OCI-LY3 (cell line): ENCODE data around the gene ZBTB18.
A peak's percentile ranks its signal among the peaks of the same experiment; 100 is the strongest.
"Not testable (repeated sequence)": the region's sequence is repeated elsewhere in the genome, so short reads cannot be mapped to it uniquely, and the experiment has no call there.

Experiments
- H2AFZ ChIP-seq: fragments of 200-600, 300-600 bp; shearing (Covaris generic); 2 replicates; pipeline ENCODE4 v1.6.0; 2014; ENCODE audit warnings: antibody characterized with exemption, low read depth, low read length
- H3K27ac ChIP-seq: fragments of 200-600, 300-600 bp; sonication (generic); 2 replicates; pipeline ENCODE4 v1.5.1; 2014; ENCODE audit warnings: mild to moderate bottlenecking, low read length, moderate library complexity, mixed read lengths
- H3K27me3 ChIP-seq: fragments of 200-600, 300-600 bp; sonication (generic); 2 replicates; pipeline ENCODE4 v1.6.1; 2014; ENCODE audit warnings: low read depth, low read length, mixed read lengths
- H3K36me3 ChIP-seq: fragments of 200-600, 300-600 bp; sonication (generic); replicated peaks from 2 replicates; pipeline ENCODE3; 2014; ENCODE audit warnings: low read depth, low read length, mixed read lengths
- H3K4me1 ChIP-seq: fragments of 300-600, 200-600 bp; sonication (generic); 2 replicates; pipeline ENCODE4 v1.6.1; 2014; ENCODE audit warnings: low read length, mixed read lengths
- H3K4me2 ChIP-seq: fragments of 200-600, 300-600 bp; sonication (generic); 2 replicates; pipeline ENCODE4 v1.6.1; 2014; ENCODE audit warnings: low read length, mixed read lengths
- H3K4me3 ChIP-seq: fragments of 300-600, 200-600 bp; sonication (generic); 2 replicates; pipeline ENCODE4 v1.5.1; 2014; ENCODE audit warnings: antibody characterized with exemption, mild to moderate bottlenecking, low read length, moderate library complexity
- H3K79me2 ChIP-seq: fragments of 300-600, 200-600 bp; shearing (Covaris generic); 2 replicates; pipeline ENCODE4 v1.6.1; 2014; ENCODE audit warnings: mild to moderate bottlenecking, low read length, mixed read lengths
- H3K9ac ChIP-seq: fragments of 300-600, 200-600 bp; shearing (Covaris generic); 2 replicates; pipeline ENCODE4 v1.6.0; 2014; ENCODE audit warnings: mild to moderate bottlenecking, low read length, moderate library complexity
- H3K9me3 ChIP-seq: fragments of 200-600, 300-600 bp; shearing (Covaris generic); 2 replicates; pipeline ENCODE4 v1.6.1; 2014; ENCODE audit warnings: low read length, mixed read lengths; ENCODE audit not compliant: insufficient read depth
- H4K20me1 ChIP-seq: fragments of 200-600, 300-600 bp; sonication (generic); 2 replicates; pipeline ENCODE4 v1.6.1; 2016; ENCODE audit warnings: low read length, mixed read lengths; ENCODE audit not compliant: insufficient read depth
- CTCF ChIP-seq: fragments of 200-600, 300-600 bp; sonication (generic); IDR thresholded peaks from 2 replicates; pipeline ENCODE4 v1.5.1; 2014; ENCODE audit warnings: antibody characterized with exemption, low read length, low read depth
- EZH2phosphoT487 ChIP-seq: fragments of 200-600 bp; shearing (Covaris generic); IDR thresholded peaks from 2 replicates; pipeline ENCODE4 v1.6.1; 2018; ENCODE audit warnings: antibody characterized with exemption, mixed run types, low read depth

ZBTB18 gene

GRCh38 chr1:244011786-244012185 lies 39.3 kb upstream of the ZBTB18 start:
- H3K9ac ChIP-seq, result no peak overlapping the region
- TF ChIP-seq CTCF (no peak), EZH2phosphoT487 (no peak)
- H3K4me1 ChIP-seq, result no peaks in the 10 kb centered on the region
- no peaks in the 10 kb centered on the region for H4K20me1 ChIP-seq
- H3K27me3 ChIP-seq, result peaks cover 53% of the 10 kb centered on the region
- no peaks in the 10 kb centered on the region for H3K9me3 ChIP-seq
- H3K27ac ChIP-seq, result no peak overlapping the region
- no peaks in the 10 kb centered on the region for H3K79me2 ChIP-seq
- no peaks in the 10 kb centered on the region for H3K36me3 ChIP-seq
- H3K4me2 ChIP-seq, result no peak overlapping the region
- H2AFZ ChIP-seq, result no peak overlapping the region
- H3K4me3 ChIP-seq, result no peak overlapping the region

- no peaks in the 10 kb centered on the region for H3K79me2 ChIP-seq
- no peaks in the 10 kb centered on the region for H3K4me1 ChIP-seq
- peaks cover 57% of the 10 kb centered on the region for H3K27me3 ChIP-seq
- no peak overlapping the region for H3K9ac ChIP-seq
- no peaks in the 10 kb centered on the region for H3K36me3 ChIP-seq
- H3K4me2 ChIP-seq, result no peak overlapping the region
- no peak overlapping the region for H2AFZ ChIP-seq
- H3K9me3 ChIP-seq, result no peaks in the 10 kb centered on the region
- H4K20me1 ChIP-seq, result no peaks in the 10 kb centered on the region
- no peak overlapping the region for H3K4me3 ChIP-seq
- no peak for TF ChIP-seq CTCF
- TF ChIP-seq EZH2phosphoT487, result no peak
- no peak overlapping the region for H3K27ac ChIP-seq
Observed at GRCh38 chr1:244012202-244012601, 38.9 kb upstream of the ZBTB18 start.

- Histone ChIP-seq H3K4me2 (no peak overlapping the region), H2AFZ (no peak overlapping the region), H3K27me3 (peaks cover 57% of the 10 kb centered on the region), H3K4me1 (no peaks in the 10 kb centered on the region), H3K4me3 (no peak overlapping the region), H3K27ac (no peak overlapping the region), H3K36me3 (no peaks in the 10 kb centered on the region), H4K20me1 (no peaks in the 10 kb centered on the region), H3K79me2 (no peaks in the 10 kb centered on the region), H3K9me3 (no peaks in the 10 kb centered on the region), H3K9ac (no peak overlapping the region)
- TF ChIP-seq CTCF (no peak), EZH2phosphoT487 (no peak)
Observed at GRCh38 chr1:244013100-244013499, 38.0 kb upstream of the ZBTB18 start.

DNA sequence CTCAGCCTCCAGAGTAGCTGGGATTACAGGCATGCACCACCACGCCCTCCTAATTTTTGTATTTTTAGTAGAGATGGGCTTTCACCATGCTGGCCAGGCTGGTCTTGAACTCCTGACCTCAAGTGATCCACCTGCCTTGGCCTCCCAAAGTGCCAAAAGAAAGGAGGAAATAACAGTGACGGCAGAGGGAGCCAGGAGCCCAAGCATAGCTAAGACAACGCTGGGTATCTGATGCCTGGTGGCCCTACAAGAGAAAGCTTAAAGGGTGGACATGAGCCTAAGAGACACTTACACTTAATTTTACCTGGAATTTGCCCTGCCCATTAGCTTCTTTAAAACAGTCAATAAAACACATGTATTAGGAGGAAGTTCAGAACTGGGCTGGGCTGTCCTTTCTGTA lies 36.2 kb upstream of the ZBTB18 start:
- H3K36me3 ChIP-seq, H3K4me2 ChIP-seq, H4K20me1 ChIP-seq, H3K9ac ChIP-seq, H3K27ac ChIP-seq, H3K4me1 ChIP-seq, H2AFZ ChIP-seq, H3K79me2 ChIP-seq, H3K9me3 ChIP-seq, H3K4me3 ChIP-seq: not testable (repeated sequence)
- TF ChIP-seq CTCF, result peak; percentile 13; the same call in 1 of the 2 replicates
- H3K27me3 ChIP-seq, result peaks cover 53% of the 10 kb centered on the region
